WTC11 (cell line): ENCODE measurements around the gene CSN3. TPM values are rescaled to one million over a fixed set of nuclear protein-coding genes. Genes with fewer than 3 reads are reported as not detected.

Experiments used
- ATAC-seq: fragments of 200-7000 bp; cut with Tn5 transposase; 2 replicates; pipeline ENCODE4 v1.10.0; 2021; ENCODE audit warnings: mild to moderate bottlenecking, moderate library complexity
- CTCF ChIA-PET: fragments of 300-600 bp; sonication (Branson Sonifier 250); formaldehyde crosslinking; loops from one replicate; lab custom pipeline; 2021; ENCODE audit warnings: antibody characterized with exemption; lab: Charles Lee
- POLR2A ChIA-PET: fragments of 350-600 bp; sonication (Branson Sonifier 250); formaldehyde crosslinking; loops from one replicate; lab custom pipeline; 2021; ENCODE audit warnings: antibody characterized with exemption; lab: Charles Lee
- DNase-seq: peaks from one replicate; pipeline ENCODE4 v3.0.0; 2021; ENCODE audit warnings: low spot score
- H3K27ac Mint-ChIP-seq: 2 replicates; pipeline ENCODE4 v1.8.0; 2021; ENCODE audit warnings: mixed read lengths
- H3K27me3 Mint-ChIP-seq: 2 replicates; pipeline ENCODE4 v1.8.0; 2021; ENCODE audit warnings: low read depth, mild to moderate bottlenecking, moderate library complexity, mixed read lengths
- H3K36me3 Mint-ChIP-seq: 2 replicates; pipeline ENCODE4 v1.8.0; 2021; ENCODE audit warnings: mixed read lengths
- H3K4me1 Mint-ChIP-seq: 2 replicates; pipeline ENCODE4 v1.8.0; 2022; ENCODE audit warnings: mixed read lengths
- H3K4me3 Mint-ChIP-seq: 2 replicates; pipeline ENCODE4 v1.8.0; 2021; ENCODE audit warnings: mild to moderate bottlenecking, moderate library complexity, mixed read lengths
- H3K9me3 Mint-ChIP-seq: 2 replicates; pipeline ENCODE4 v1.8.0; 2021; ENCODE audit warnings: mixed read lengths
- ATF1 ChIP-seq: sonication (generic); formaldehyde crosslinking; IDR thresholded peaks from 2 replicates; pipeline ENCODE4 v1.8.1; 2023; ENCODE audit warnings: mild to moderate bottlenecking, moderate library complexity, missing genetic modification reagents
- CBFB ChIP-seq: sonication (generic); formaldehyde crosslinking; IDR thresholded peaks from 2 replicates; pipeline ENCODE4 v1.8.1; 2022; ENCODE audit warnings: mild to moderate bottlenecking, low read depth, missing genetic modification reagents
- E2F4 ChIP-seq: sonication (generic); formaldehyde crosslinking; IDR thresholded peaks from 2 replicates; pipeline ENCODE4 v1.8.1; 2022; ENCODE audit warnings: low read depth, mild to moderate bottlenecking, moderate library complexity, missing genetic modification reagents, borderline replicate concordance
- E2F5 ChIP-seq: sonication (generic); formaldehyde crosslinking; IDR thresholded peaks from 2 replicates; pipeline ENCODE4 v1.8.1; 2022; ENCODE audit warnings: mild to moderate bottlenecking, moderate library complexity, missing genetic modification reagents
- ELF4 ChIP-seq: sonication (generic); formaldehyde crosslinking; IDR thresholded peaks from 2 replicates; pipeline ENCODE4 v1.8.1; 2022; ENCODE audit warnings: low read depth, mild to moderate bottlenecking, moderate library complexity, missing genetic modification reagents
- RELA ChIP-seq: sonication (generic); formaldehyde crosslinking; IDR thresholded peaks from 2 replicates; pipeline ENCODE4 v1.8.1; 2022; ENCODE audit warnings: missing genetic modification reagents, mild to moderate bottlenecking, borderline replicate concordance
- SMAD3 ChIP-seq: sonication (generic); formaldehyde crosslinking; IDR thresholded peaks from 2 replicates; pipeline ENCODE4 v1.8.0; 2022; ENCODE audit warnings: missing genetic modification reagents, mild to moderate bottlenecking, borderline replicate concordance
- total RNA-seq: library from RNA; stranded (reverse); gene quantifications from 3 replicates; pipeline ENCODE4 v1.2.3, GENCODE V29; 2021
- TF ChIP-seq, protein P1 (sequence below): sonication (generic); formaldehyde crosslinking; IDR thresholded peaks from 2 replicates; pipeline ENCODE4 v1.8.0; 2023; ENCODE audit warnings: mild to moderate bottlenecking, missing genetic modification reagents
- TF ChIP-seq, protein P2 (sequence below): fragments of 250-450 bp; sonication (Bioruptor Pico); IDR thresholded peaks from 2 replicates; pipeline ENCODE4 v1.9.0; 2021; ENCODE audit warnings: mild to moderate bottlenecking, borderline replicate concordance

CSN3 gene
- total RNA-seq, 1 experiment from 2014 or later: not detected

DNA sequence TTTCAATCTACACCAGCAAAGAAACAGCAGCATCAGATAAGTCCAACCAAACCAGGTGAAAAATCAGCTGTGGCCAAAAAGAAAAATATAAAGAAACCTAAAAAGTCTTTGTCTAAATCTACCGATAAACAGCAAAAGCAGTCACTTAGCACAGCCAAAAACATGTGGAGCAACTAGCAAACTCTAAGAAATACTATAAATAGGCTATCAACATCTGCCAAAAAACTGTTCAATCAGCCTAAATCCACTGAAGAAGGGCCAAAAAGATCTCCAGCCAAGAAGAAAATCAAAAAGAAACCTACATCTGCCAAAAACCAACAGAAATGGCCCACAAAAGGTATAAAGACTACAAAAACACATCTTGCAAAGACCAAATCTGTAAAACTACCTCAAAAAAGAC, 55.7 kb downstream of the CSN3 start (continued):
- TF ChIP-seq, protein P1, sequence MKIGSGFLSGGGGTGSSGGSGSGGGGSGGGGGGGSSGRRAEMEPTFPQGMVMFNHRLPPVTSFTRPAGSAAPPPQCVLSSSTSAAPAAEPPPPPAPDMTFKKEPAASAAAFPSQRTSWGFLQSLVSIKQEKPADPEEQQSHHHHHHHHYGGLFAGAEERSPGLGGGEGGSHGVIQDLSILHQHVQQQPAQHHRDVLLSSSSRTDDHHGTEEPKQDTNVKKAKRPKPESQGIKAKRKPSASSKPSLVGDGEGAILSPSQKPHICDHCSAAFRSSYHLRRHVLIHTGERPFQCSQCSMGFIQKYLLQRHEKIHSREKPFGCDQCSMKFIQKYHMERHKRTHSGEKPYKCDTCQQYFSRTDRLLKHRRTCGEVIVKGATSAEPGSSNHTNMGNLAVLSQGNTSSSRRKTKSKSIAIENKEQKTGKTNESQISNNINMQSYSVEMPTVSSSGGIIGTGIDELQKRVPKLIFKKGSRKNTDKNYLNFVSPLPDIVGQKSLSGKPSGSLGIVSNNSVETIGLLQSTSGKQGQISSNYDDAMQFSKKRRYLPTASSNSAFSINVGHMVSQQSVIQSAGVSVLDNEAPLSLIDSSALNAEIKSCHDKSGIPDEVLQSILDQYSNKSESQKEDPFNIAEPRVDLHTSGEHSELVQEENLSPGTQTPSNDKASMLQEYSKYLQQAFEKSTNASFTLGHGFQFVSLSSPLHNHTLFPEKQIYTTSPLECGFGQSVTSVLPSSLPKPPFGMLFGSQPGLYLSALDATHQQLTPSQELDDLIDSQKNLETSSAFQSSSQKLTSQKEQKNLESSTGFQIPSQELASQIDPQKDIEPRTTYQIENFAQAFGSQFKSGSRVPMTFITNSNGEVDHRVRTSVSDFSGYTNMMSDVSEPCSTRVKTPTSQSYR (CRISPR knock-in tag): no peak

DNA sequence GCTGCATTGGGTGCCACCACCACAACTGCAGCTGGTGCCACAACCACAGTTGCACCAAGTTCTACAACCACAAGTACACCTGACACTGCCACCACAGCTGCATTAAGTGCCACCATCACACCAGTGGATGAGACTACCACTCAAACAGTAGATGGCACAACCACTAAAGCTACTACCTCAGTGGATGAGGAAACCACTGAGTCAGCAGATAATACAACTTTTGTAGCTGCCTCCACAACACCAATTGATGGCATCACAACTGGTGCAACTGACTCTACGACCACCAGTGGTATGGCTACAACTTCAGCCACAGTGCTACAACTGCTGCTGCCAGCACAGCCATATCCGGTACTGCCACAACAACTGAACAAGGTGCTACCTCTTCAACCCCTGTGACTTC, 57.2 kb downstream of the CSN3 start:
- CTCF ChIA-PET: no interaction called here
- no peak overlapping the region for H3K4me3 Mint-ChIP-seq

GRCh38 chr4:70300215-70300614, 57.8 kb downstream of the CSN3 start:
- Mint-ChIP-seq H3K9me3 (peaks cover 6% of the 10 kb centered on the region; the same call in 1 of the 2 replicates), H3K4me3 (no peak overlapping the region), H3K27me3 (no peaks in the 10 kb centered on the region), H3K4me1 (no peaks in the 10 kb centered on the region), H3K27ac (no peak overlapping the region), H3K36me3 (no peaks in the 10 kb centered on the region)
- ATAC-seq: no peak
- ChIA-PET CTCF (no interaction called here), POLR2A (no interaction called here)
- DNase-seq: no peak
- TF ChIP-seq CBFB (CRISPR knock-in tag): no peak
- no peak for TF ChIP-seq ATF1 (CRISPR knock-in tag)
- no peak for TF ChIP-seq E2F5 (CRISPR knock-in tag)
- TF ChIP-seq, protein P2, sequence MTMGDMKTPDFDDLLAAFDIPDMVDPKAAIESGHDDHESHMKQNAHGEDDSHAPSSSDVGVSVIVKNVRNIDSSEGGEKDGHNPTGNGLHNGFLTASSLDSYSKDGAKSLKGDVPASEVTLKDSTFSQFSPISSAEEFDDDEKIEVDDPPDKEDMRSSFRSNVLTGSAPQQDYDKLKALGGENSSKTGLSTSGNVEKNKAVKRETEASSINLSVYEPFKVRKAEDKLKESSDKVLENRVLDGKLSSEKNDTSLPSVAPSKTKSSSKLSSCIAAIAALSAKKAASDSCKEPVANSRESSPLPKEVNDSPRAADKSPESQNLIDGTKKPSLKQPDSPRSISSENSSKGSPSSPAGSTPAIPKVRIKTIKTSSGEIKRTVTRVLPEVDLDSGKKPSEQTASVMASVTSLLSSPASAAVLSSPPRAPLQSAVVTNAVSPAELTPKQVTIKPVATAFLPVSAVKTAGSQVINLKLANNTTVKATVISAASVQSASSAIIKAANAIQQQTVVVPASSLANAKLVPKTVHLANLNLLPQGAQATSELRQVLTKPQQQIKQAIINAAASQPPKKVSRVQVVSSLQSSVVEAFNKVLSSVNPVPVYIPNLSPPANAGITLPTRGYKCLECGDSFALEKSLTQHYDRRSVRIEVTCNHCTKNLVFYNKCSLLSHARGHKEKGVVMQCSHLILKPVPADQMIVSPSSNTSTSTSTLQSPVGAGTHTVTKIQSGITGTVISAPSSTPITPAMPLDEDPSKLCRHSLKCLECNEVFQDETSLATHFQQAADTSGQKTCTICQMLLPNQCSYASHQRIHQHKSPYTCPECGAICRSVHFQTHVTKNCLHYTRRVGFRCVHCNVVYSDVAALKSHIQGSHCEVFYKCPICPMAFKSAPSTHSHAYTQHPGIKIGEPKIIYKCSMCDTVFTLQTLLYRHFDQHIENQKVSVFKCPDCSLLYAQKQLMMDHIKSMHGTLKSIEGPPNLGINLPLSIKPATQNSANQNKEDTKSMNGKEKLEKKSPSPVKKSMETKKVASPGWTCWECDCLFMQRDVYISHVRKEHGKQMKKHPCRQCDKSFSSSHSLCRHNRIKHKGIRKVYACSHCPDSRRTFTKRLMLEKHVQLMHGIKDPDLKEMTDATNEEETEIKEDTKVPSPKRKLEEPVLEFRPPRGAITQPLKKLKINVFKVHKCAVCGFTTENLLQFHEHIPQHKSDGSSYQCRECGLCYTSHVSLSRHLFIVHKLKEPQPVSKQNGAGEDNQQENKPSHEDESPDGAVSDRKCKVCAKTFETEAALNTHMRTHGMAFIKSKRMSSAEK (CRISPR knock-in tag): no peak
- TF ChIP-seq RELA: no peak

More for the DNA sequence above, 57.2 kb downstream of the CSN3 start:
- TF ChIP-seq, protein P1 (CRISPR knock-in tag): no peak
- no peak for TF ChIP-seq ELF4 (CRISPR knock-in tag)
- no peak for TF ChIP-seq E2F4 (CRISPR knock-in tag)
- TF ChIP-seq, protein P2 (CRISPR knock-in tag): no peak
- TF ChIP-seq SMAD3: no peak
- DNase-seq: no peak
- Mint-ChIP-seq H3K36me3 (no peaks in the 10 kb centered on the region), H3K27ac (no peak overlapping the region), H3K27me3 (no peaks in the 10 kb centered on the region), H3K9me3 (peaks cover 6% of the 10 kb centered on the region; the same call in 1 of the 2 replicates), H3K4me1 (no peaks in the 10 kb centered on the region)
- POLR2A ChIA-PET: no interaction called here
- no peak for ATAC-seq
